Measurements from ENCODE around the gene PPRC1. TPM values are rescaled to one million over a fixed set of nuclear protein-coding genes. Genes with fewer than 3 reads are reported as not detected.
A peak's percentile ranks its signal among the peaks of the same experiment; 100 is the strongest.

PPRC1 gene
- total RNA-seq, 1 donor from 2014 or later = 68.3 TPM

- Mint-ChIP-seq H3K4me3 (peak overlapping the region; percentile 65), H3K27me3 (ENCODE audit: low read depth) (no peaks in the 10 kb centered on the region), H3K27ac (ENCODE audit: unreplicated experiment) (no peak overlapping the region), H3K36me3 (ENCODE audit: low read depth) (peaks cover 16% of the 10 kb centered on the region), H3K4me1 (peaks cover 42% of the 10 kb centered on the region), H3K9me3 (no peaks in the 10 kb centered on the region)
- TF ChIP-seq, protein P1, sequence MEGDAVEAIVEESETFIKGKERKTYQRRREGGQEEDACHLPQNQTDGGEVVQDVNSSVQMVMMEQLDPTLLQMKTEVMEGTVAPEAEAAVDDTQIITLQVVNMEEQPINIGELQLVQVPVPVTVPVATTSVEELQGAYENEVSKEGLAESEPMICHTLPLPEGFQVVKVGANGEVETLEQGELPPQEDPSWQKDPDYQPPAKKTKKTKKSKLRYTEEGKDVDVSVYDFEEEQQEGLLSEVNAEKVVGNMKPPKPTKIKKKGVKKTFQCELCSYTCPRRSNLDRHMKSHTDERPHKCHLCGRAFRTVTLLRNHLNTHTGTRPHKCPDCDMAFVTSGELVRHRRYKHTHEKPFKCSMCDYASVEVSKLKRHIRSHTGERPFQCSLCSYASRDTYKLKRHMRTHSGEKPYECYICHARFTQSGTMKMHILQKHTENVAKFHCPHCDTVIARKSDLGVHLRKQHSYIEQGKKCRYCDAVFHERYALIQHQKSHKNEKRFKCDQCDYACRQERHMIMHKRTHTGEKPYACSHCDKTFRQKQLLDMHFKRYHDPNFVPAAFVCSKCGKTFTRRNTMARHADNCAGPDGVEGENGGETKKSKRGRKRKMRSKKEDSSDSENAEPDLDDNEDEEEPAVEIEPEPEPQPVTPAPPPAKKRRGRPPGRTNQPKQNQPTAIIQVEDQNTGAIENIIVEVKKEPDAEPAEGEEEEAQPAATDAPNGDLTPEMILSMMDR (conservative IDR thresholded peaks at IDR 0.05) = no peak
- no peak for DNase-seq (ENCODE audit: low read depth, low spot score)
Measured at GRCh38 chr10:102111276-102111675, 21.6 kb upstream of the PPRC1 start.

GRCh38 chr10:102112210-102112817, 20.5 kb upstream of the PPRC1 start:
- Mint-ChIP-seq H3K4me1 (peaks cover 53% of the 10 kb centered on the region), H3K4me3 (peak overlapping the region; percentile 93), H3K27me3 (ENCODE audit: low read depth) (no peaks in the 10 kb centered on the region), H3K36me3 (ENCODE audit: low read depth) (peaks cover 16% of the 10 kb centered on the region), H3K9me3 (no peaks in the 10 kb centered on the region), H3K27ac (ENCODE audit: unreplicated experiment) (no peak overlapping the region)
- DNase-seq (ENCODE audit: low read depth, low spot score) = no peak
- TF ChIP-seq, protein P1 (conservative IDR thresholded peaks at IDR 0.05) = peak; percentile 42

DNA sequence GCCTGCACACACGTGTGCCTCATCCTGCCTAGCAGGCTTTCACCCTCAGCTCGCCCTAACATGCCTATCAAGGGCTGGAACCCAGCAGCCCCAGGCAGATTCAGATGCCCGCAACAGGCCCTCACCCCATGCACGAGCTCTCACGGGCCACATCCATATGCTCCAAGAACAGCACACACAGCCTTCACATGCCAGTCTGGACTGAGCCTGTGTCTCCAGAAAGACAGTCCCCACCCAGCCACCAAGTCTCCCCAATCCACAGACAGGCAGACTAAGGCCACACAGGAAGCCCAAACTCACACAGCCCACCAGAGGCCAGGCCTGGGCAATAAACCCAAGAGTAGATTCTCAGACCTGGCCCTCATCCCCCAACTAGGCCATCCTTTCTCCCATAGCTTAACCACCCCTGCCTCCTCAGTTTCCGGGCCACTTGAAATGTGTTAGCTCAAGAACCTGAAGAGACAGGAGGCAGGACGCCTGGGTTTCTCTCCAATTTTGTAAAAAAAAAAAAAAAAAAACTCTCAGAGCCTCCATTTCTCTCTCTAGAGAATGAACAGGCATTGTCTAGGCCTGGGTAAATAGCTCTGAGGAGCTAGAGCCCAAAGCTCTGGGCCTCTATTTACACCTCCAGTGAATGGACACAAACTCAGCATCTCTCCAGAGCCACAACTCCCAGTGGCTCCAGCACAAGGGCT, 19.4 kb upstream of the PPRC1 start:
- H3K27ac Mint-ChIP-seq (ENCODE audit: unreplicated experiment) = peak overlapping the region; percentile 96
- H3K4me1 Mint-ChIP-seq = peaks cover 63% of the 10 kb centered on the region
- peak overlapping the region; percentile 93 for H3K4me3 Mint-ChIP-seq
- DNase-seq (ENCODE audit: low read depth, low spot score) = no peak
- TF ChIP-seq, protein P1 (conservative IDR thresholded peaks at IDR 0.05) = no peak
- peaks cover 16% of the 10 kb centered on the region for H3K36me3 Mint-ChIP-seq (ENCODE audit: low read depth)
- no peaks in the 10 kb centered on the region for H3K9me3 Mint-ChIP-seq
- H3K27me3 Mint-ChIP-seq (ENCODE audit: low read depth) = no peaks in the 10 kb centered on the region

DNA sequence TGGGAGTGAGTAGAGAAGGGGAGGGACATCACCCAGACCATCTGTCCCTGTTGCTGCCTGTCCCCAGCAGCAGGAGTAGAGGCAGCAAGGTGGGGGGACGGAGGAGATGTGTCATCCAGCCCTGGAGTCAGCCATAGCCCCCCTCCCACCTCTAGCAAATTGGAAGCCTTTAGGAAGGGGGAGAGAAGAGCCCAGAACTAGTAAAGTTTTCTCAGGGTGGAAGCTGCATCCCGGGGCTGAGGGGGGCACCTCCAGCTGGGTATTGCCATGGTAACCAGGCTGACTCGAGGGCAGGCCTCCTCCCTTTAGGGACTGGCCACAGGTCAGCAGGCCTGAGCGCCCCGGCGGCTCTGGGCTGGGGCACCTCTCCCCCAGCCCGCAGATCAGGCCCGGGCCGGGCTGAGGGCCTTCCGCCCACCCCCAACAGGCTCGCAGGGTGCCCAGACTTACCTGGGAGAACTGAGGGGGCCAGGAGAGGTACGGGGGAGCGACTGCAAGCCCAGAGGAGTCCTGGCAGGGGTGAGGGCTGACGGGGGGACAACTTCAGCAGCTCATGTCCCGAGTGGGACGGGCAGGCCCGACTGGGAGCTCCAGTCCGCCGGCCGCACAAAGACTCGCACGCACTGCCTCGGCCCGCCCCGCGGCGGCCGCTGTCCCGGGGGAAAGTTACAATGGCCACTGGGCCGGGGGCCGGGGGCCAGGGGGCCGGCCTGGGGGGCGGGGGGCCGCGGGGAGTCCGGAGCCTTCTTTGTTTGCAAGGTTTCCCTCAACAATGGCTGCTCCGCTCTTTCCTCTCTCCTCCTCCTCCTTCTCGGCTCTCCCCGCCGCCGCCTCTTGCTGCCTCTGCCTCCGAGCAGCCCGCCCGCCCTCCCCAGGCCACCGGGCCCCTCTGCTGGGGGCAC, 18.6 kb upstream of the PPRC1 start:
- H3K27me3 Mint-ChIP-seq (ENCODE audit: low read depth) = no peaks in the 10 kb centered on the region
- H3K4me3 Mint-ChIP-seq = peak overlapping the region; percentile 93

More for the DNA sequence above, 18.6 kb upstream of the PPRC1 start:
- TF ChIP-seq, protein P1 (conservative IDR thresholded peaks at IDR 0.05) = no peak
- no peaks in the 10 kb centered on the region for H3K9me3 Mint-ChIP-seq
- peak overlapping the region; percentile 96 for H3K27ac Mint-ChIP-seq (ENCODE audit: unreplicated experiment)
- peaks cover 11% of the 10 kb centered on the region for H3K36me3 Mint-ChIP-seq (ENCODE audit: low read depth)
- DNase-seq (ENCODE audit: low read depth, low spot score) = no peak
- H3K4me1 Mint-ChIP-seq = peaks cover 71% of the 10 kb centered on the region
